Testis (tissue), 3 donors: ENCODE data around the gene DRAP1. TPM values are rescaled to one million over a fixed set of nuclear protein-coding genes. Genes with fewer than 3 reads are reported as not detected.

Experiments used
- DNase-seq: peaks from one replicate; pipeline ENCODE4 v3.0.0-alpha.2; 2019
- H3K27ac ChIP-seq, 2 donors: fragments of 200-600 bp; sonication (generic); one replicate each; pipeline ENCODE4 v1.5.1; 2019
- H3K27me3 ChIP-seq: fragments of 200-600 bp; sonication (generic); one replicate; pipeline ENCODE4 v1.5.1; 2019
- H3K36me3 ChIP-seq: fragments of 200-600 bp; sonication (generic); one replicate; pipeline ENCODE4 v1.5.1; 2017; ENCODE audit warnings: low read depth; ENCODE audit errors: missing control alignments
- H3K4me1 ChIP-seq: fragments of 200-600 bp; sonication (generic); one replicate; pipeline ENCODE4 v1.5.1; 2019
- H3K4me3 ChIP-seq, 2 donors: fragments of 200-600 bp; sonication (generic); one replicate each; pipeline ENCODE4 v1.5.1; 2017 to 2019
- H3K9me3 ChIP-seq: fragments of 200-600 bp; sonication (generic); one replicate; pipeline ENCODE4 v1.5.1; 2017
- CTCF ChIP-seq, 3 experiments: fragments of 450-650 bp in 2 of 3; fragments of 200-600 bp in 1 of 3; sonication (generic) in 1 of 3; IDR thresholded peaks; one replicate each; pipeline ENCODE4 v1.5.1; 2016 to 2019; ENCODE audit warnings: antibody characterized with exemption in 3 of 3, mild to moderate bottlenecking in 2 of 3, moderate library complexity in 1 of 3
- POLR2A ChIP-seq: fragments of 450-650 bp; IDR thresholded peaks from one replicate; pipeline ENCODE4 v1.6.1; 2017; ENCODE audit warnings: antibody characterized with exemption, mild to moderate bottlenecking, moderate library complexity
- WGBS, 2 donors: methylation state at CpG; one replicate each; pipeline ENCODE4 v1.1.5; 2018; 5-methylcytosine and 5-hydroxymethylcytosine counted together
- intact Hi-C: fragments of 100-400 bp; cut with DNase I; formaldehyde crosslinking; loops from one replicate; pipeline ENCODE4 v1.15.1; 2023; ENCODE audit warnings: low total_unique reads
- polyA plus RNA-seq: library from polyadenylated mRNA; stranded (reverse); fragments of 350-450 nt; fragmentation: Illumina TruSeq; extraction: RNeasy Lipid Tissue Mini Kit (QIAGEN cat#74804); gene quantifications from one replicate; pipeline ENCODE4 v1.2.3, GENCODE V29; 2014; ENCODE audit warnings: low read depth, low replicate concordance; ENCODE audit not compliant: insufficient read depth
- total RNA-seq, 2 donors: library from RNA; depleted of rRNA; stranded (reverse); fragments of >200 nt; gene quantifications; one replicate each; pipeline ENCODE4 v1.2.3, GENCODE V29; 2016

Gene DRAP1
- total and polyA plus RNA-seq, 3 donors from 2014 or later = 215 to 304 (median 243) TPM

GRCh38 chr11:65952052-65952521 is 32.9 kb downstream of the DRAP1 start:
- no peaks in the 10 kb centered on the region for H3K27me3 ChIP-seq
- no peak for DNase-seq
- TF ChIP-seq POLR2A = no peak
- TF ChIP-seq CTCF (IDR thresholded peaks at IDR 0.05) = no peak
- no peak overlapping the region for H3K27ac ChIP-seq
- WGBS, 2 donors = 76 to 79% methylated on average over 6 of the region's 6 CpGs
- intact Hi-C loops = no loop called here
- H3K4me1 ChIP-seq = no peaks in the 10 kb centered on the region
- H3K4me3 ChIP-seq = no peak overlapping the region
- no peaks in the 10 kb centered on the region for H3K36me3 ChIP-seq
- H3K9me3 ChIP-seq = no peaks in the 10 kb centered on the region

- WGBS, 2 donors = 89 to 91% methylated on average over 19 to 20 of the region's 20 CpGs
Measured at GRCh38 chr11:65953471-65953870, 34.2 kb downstream of the DRAP1 start.

DNA sequence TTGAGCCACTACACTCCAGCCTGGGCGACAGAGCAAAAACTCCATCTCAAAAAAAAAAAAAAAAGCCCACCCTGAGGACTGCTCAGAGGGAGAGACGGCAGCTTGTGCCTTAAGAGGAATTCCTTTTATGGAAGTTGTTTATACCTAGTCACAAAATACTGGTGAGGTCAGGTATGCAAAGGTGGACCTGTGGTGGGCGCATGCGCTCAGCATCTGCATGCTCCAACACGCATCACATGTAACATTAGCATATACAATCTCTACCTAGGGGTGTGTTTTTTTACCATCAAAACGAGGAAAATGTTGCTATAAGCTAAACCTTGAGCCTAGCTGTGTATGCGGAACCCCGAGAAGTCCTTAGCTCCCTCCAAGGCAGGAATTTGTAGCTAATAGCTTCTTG is 35.5 kb downstream of the DRAP1 start:
- intact Hi-C loops = no loop called here
- Histone ChIP-seq H3K27me3 (no peaks in the 10 kb centered on the region), H3K4me1 (no peaks in the 10 kb centered on the region)

More at GRCh38 chr11:65953471-65953870, 34.2 kb downstream of the DRAP1 start:
- Histone ChIP-seq H3K4me1 (no peaks in the 10 kb centered on the region), H3K9me3 (no peaks in the 10 kb centered on the region), H3K4me3 (no peak overlapping the region), H3K36me3 (no peaks in the 10 kb centered on the region), H3K27ac (no peak overlapping the region), H3K27me3 (no peaks in the 10 kb centered on the region)
- no peak for TF ChIP-seq POLR2A
- TF ChIP-seq CTCF (IDR thresholded peaks at IDR 0.05) = no peak
- intact Hi-C loops = no loop called here
- no peak for DNase-seq

GRCh38 chr11:65958291-65958690 is 39.1 kb downstream of the DRAP1 start:
- Histone ChIP-seq H3K36me3 (no peaks in the 10 kb centered on the region), H3K27me3 (no peaks in the 10 kb centered on the region), H3K9me3 (no peaks in the 10 kb centered on the region), H3K27ac (no peak overlapping the region), H3K4me3 (no peak overlapping the region), H3K4me1 (peaks cover 12% of the 10 kb centered on the region)
- DNase-seq = no peak
- TF ChIP-seq CTCF (IDR thresholded peaks at IDR 0.05) (no peak), POLR2A (no peak)
- 60 to 66% methylated on average over 4 of the region's 4 CpGs for WGBS, 2 donors
- intact Hi-C loops = no loop called here

More for the DNA sequence above, 35.5 kb downstream of the DRAP1 start:
- H3K27ac ChIP-seq = no peak overlapping the region
- no peaks in the 10 kb centered on the region for H3K9me3 ChIP-seq
- DNase-seq = no peak
- H3K4me3 ChIP-seq = no peak overlapping the region
- TF ChIP-seq POLR2A (no peak), CTCF (IDR thresholded peaks at IDR 0.05) (no peak)
- WGBS, 2 donors = 83 to 85% methylated on average over 8 of the region's 8 CpGs
- no peaks in the 10 kb centered on the region for H3K36me3 ChIP-seq

DNA sequence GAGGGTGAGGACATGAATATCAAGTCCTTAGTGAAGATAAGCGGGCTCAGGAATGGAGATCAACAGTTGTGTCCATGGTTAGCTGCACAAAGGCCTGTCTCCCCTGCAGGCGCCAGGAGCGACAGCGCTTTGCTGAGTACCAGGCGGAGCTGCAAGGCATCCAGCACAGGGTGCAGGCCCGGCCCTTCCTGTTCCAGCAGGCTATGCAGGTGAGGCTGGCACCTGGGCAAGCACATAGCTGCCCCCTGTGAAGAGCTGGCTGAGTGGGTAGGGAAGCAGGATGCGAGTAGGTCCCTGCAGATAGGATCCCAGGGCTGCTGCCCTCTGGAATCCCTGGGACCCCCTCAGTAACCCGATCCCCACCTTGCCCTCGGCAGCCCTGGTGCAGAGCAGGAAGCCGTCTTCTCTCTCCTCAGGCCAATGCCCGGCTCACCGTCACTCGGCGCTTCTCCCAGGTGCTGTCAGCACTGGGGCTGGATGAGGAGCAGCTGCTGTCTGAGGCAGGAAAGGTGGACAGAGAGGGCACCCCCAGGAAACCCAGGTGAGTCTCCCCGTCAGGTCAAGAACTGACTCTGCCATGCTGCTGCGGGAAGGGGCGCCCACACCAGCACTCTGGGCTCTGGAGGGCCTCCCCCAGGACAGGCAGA is 39.7 kb downstream of the DRAP1 start:
- H3K4me1 ChIP-seq = peaks cover 18% of the 10 kb centered on the region
- H3K27me3 ChIP-seq = no peaks in the 10 kb centered on the region
- no peaks in the 10 kb centered on the region for H3K9me3 ChIP-seq
- no peak overlapping the region for H3K4me3 ChIP-seq
- no peaks in the 10 kb centered on the region for H3K36me3 ChIP-seq
- no peak overlapping the region for H3K27ac ChIP-seq
- intact Hi-C loops = no loop called here
- WGBS, 2 donors = 75 to 79% methylated on average over 12 to 17 of the region's 17 CpGs
- DNase-seq = no peak
- TF ChIP-seq CTCF (IDR thresholded peaks at IDR 0.05) (no peak), POLR2A (no peak)
